Stimulated activated CD4-positive, alpha-beta T cell treated with anti-CD3 and anti-CD28 coated beads, Interleukin-2, amount 100 ng/mL, for 24 hours (primary cell): ENCODE results near the gene CCNJL.

Source experiments
- DNase-seq, 2 donors: peaks; one replicate each; pipeline ENCODE4 v3.0.0-alpha.2; 2020

The CCNJL gene

GRCh38 chr5:160330212-160330611, 17.8 kb upstream of the CCNJL start:
- no peak for DNase-seq

GRCh38 chr5:160327818-160328217, 15.5 kb upstream of the CCNJL start:
- no peak for DNase-seq

GRCh38 chr5:160326981-160327380, 14.6 kb upstream of the CCNJL start:
- no peak for DNase-seq

- DNase-seq, result no peak
Observed at GRCh38 chr5:160325716-160326115, 13.4 kb upstream of the CCNJL start.

GRCh38 chr5:160324886-160325285, 12.5 kb upstream of the CCNJL start:
- no peak for DNase-seq

- DNase-seq, result no peak
Observed at GRCh38 chr5:160318409-160318808, 6.0 kb upstream of the CCNJL start.

- no peak for DNase-seq
Observed at GRCh38 chr5:160317434-160317833, 5.1 kb upstream of the CCNJL start.

GRCh38 chr5:160315968-160316367, 3.6 kb upstream of the CCNJL start:
- DNase-seq, result no peak

- DNase-seq, result no peak
Observed at GRCh38 chr5:160312960-160313727, 780 bp upstream of the CCNJL start.

GRCh38 chr5:160311491-160312133, 752 bp downstream of the CCNJL start:
- DNase-seq, result no peak

- no peak for DNase-seq
Observed at GRCh38 chr5:160310552-160311295, 1.6 kb downstream of the CCNJL start.

GRCh38 chr5:160310140-160310539, 2.2 kb downstream of the CCNJL start:
- DNase-seq, result no peak

- no peak for DNase-seq
Observed at GRCh38 chr5:160306696-160307095, 5.7 kb downstream of the CCNJL start.

- no peak for DNase-seq
Observed at GRCh38 chr5:160305319-160305718, 7.0 kb downstream of the CCNJL start.

GRCh38 chr5:160303690-160304089, 8.7 kb downstream of the CCNJL start:
- DNase-seq, result no peak

- DNase-seq, result no peak
Observed at GRCh38 chr5:160298189-160298588, 14.2 kb downstream of the CCNJL start.

- DNase-seq, result no peak
Observed at GRCh38 chr5:160297776-160298175, 14.6 kb downstream of the CCNJL start.

- DNase-seq, result no peak
Observed at GRCh38 chr5:160297004-160297403, 15.4 kb downstream of the CCNJL start.

GRCh38 chr5:160296496-160296895, 15.9 kb downstream of the CCNJL start:
- DNase-seq, result no peak

- no peak for DNase-seq
Observed at GRCh38 chr5:160293901-160294561, 18.3 kb downstream of the CCNJL start.

- DNase-seq, result no peak
Observed at GRCh38 chr5:160293386-160293785, 19.0 kb downstream of the CCNJL start.

GRCh38 chr5:160291467-160291866, 20.9 kb downstream of the CCNJL start:
- DNase-seq, result no peak

GRCh38 chr5:160290751-160291150, 21.6 kb downstream of the CCNJL start:
- DNase-seq, result no peak
